Measurements from ENCODE around the gene VANGL2. TPM values are rescaled to one million over a fixed set of nuclear protein-coding genes. Genes with fewer than 3 reads are reported as not detected.

The VANGL2 gene
- total and polyA plus RNA-seq, 9 of the 15 experiments (the other 6 are each of a cell fraction or from before 2014, with no cell fraction given), result 0.28 to 4.0 (median 0.98) TPM

DNA sequence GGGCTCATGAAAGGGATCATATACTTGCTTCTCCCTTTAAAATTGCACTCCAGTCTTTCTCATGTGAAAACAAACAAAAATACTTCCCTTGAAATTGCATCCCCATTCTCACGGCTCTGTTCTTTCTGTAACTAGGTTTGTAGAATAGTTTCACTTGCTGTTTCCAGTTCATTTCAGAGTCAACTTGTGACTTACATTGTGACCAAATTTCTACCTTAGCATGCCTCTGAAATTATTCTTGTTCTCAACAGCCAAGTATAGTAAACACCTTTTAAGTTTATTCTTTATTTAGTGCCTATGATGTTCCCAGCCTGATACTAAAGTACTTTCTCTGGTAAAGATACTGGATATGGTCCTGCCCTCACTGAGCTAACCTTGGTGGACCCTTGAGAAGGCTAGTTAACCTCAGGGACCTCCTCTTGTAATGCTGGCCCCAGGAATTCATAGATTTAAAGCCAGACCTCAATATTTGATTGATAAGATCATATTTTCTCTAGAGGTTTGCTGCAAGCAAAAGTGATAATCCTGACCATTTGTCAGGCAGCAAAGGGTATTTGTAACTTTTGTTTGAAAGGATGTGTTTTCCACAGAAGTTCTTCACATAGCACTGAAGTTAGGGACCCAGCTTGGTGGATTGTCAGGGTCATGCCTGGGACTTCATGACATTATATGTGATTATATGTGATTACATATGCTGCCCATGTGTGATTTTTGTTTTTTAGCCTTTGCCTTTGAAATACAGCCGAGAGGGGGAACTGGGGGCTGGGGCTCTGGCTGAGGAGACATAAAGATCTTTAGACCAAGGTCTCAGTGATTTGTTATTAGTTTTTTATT, 29.6 kb downstream of the VANGL2 start:
- Histone ChIP-seq H3K4me3 (no peak overlapping the region), H3K9me3 (replicated peaks; ENCODE audit: control insufficient read depth, insufficient read depth, low read depth, low read length) (no peaks in the 10 kb centered on the region), H3K9ac (ENCODE audit: insufficient read depth in 1 of 2, low read depth in 2 of 2, low read length in 2 of 2) (no peak overlapping the region), H2AFZ (ENCODE audit: low read depth, low read length) (peak overlapping the region; percentile 41), H3K36me3 (ENCODE audit: control insufficient read depth, insufficient read depth, low read length) (no peaks in the 10 kb centered on the region), H4K20me1 (replicated peaks; ENCODE audit: control insufficient read depth, insufficient read depth, low read length) (no peaks in the 10 kb centered on the region), H3K9me1 (ENCODE audit: control insufficient read depth, insufficient read depth, low read length) (no peaks in the 10 kb centered on the region), H3K79me2 (ENCODE audit: control insufficient read depth, insufficient read depth, low read length) (no peaks in the 10 kb centered on the region), H3K4me1 (replicated peaks in 1 of 2; ENCODE audit: control insufficient read depth in 2 of 2, insufficient read depth in 2 of 2, low read length in 2 of 2) (peaks cover 4 to 16% of the 10 kb centered on the region in 2 experiments; a peak in 4 of 5 replicates), H3K27ac (ENCODE audit: extremely low read depth, low read depth, low read length) (peak overlapping the region; percentile 2; the same call in 1 of the 3 replicates), H3K27me3 (ENCODE audit: control insufficient read depth in 2 of 2, insufficient read depth in 2 of 2, low read length in 2 of 2) (no peaks in the 10 kb centered on the region), H3K4me2 (ENCODE audit: insufficient read depth, low read length) (no peak overlapping the region)
- BruUV-seq (replicated peaks), result no TSS peak
- POLR2A ChIA-PET, result no interaction called here
- CTCF ChIA-PET (ENCODE audit: low intra/inter-chr PET ratio), result interaction anchor here (4.1 kb wide), 1 partner anchor 177 kb away, joined by 54 read pairs; no protein-coding TSS in a partner anchor
- no peak for ATAC-seq
- 53% methylated on average over 2 of the region's 2 CpGs for WGBS (ENCODE audit: insufficient coverage, low coverage, missing lambda C conversion rate)
- peak; percentile 11 for FAIRE-seq
- in situ Hi-C loops (cut with MboI) (loop anchor here (5.0 kb wide), 2 partner anchors 177 to 252 kb away; no protein-coding TSS in a partner anchor), intact Hi-C loops (cut with micrococcal nuclease) (loop anchor here (2.0 kb wide), 1 partner anchor 111 kb away; no protein-coding TSS in a partner anchor)
- DNase-seq (ENCODE audit: extremely low read depth in 1 of 4, low spot score in 3 of 4), result no peak
- TF ChIP-seq, protein P1, sequence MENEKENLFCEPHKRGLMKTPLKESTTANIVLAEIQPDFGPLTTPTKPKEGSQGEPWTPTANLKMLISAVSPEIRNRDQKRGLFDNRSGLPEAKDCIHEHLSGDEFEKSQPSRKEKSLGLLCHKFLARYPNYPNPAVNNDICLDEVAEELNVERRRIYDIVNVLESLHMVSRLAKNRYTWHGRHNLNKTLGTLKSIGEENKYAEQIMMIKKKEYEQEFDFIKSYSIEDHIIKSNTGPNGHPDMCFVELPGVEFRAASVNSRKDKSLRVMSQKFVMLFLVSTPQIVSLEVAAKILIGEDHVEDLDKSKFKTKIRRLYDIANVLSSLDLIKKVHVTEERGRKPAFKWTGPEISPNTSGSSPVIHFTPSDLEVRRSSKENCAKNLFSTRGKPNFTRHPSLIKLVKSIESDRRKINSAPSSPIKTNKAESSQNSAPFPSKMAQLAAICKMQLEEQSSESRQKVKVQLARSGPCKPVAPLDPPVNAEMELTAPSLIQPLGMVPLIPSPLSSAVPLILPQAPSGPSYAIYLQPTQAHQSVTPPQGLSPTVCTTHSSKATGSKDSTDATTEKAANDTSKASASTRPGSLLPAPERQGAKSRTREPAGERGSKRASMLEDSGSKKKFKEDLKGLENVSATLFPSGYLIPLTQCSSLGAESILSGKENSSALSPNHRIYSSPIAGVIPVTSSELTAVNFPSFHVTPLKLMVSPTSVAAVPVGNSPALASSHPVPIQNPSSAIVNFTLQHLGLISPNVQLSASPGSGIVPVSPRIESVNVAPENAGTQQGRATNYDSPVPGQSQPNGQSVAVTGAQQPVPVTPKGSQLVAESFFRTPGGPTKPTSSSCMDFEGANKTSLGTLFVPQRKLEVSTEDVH (IDR thresholded peaks at IDR 0.05; ENCODE audit: low read depth, partially characterized antibody), result no peak
- TF ChIP-seq, protein P2, sequence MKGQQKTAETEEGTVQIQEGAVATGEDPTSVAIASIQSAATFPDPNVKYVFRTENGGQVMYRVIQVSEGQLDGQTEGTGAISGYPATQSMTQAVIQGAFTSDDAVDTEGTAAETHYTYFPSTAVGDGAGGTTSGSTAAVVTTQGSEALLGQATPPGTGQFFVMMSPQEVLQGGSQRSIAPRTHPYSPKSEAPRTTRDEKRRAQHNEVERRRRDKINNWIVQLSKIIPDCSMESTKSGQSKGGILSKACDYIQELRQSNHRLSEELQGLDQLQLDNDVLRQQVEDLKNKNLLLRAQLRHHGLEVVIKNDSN (CRISPR knock-in tag; IDR thresholded peaks at IDR 0.05), result no peak
- TF ChIP-seq FOXJ2 (tag; IDR thresholded peaks at IDR 0.05) (no peak), CCAR2 (IDR thresholded peaks at IDR 0.05; ENCODE audit: low read depth, low read length) (no peak), SMAD3 (CRISPR knock-in tag; conservative IDR thresholded peaks at IDR 0.05) (no peak), FOXJ3 (CRISPR knock-in tag; IDR thresholded peaks at IDR 0.05) (no peak), SLC30A9 (CRISPR knock-in tag; IDR thresholded peaks at IDR 0.05) (no peak), PHTF2 (CRISPR knock-in tag; IDR thresholded peaks at IDR 0.05) (no peak)
- TF ChIP-seq, protein P3, sequence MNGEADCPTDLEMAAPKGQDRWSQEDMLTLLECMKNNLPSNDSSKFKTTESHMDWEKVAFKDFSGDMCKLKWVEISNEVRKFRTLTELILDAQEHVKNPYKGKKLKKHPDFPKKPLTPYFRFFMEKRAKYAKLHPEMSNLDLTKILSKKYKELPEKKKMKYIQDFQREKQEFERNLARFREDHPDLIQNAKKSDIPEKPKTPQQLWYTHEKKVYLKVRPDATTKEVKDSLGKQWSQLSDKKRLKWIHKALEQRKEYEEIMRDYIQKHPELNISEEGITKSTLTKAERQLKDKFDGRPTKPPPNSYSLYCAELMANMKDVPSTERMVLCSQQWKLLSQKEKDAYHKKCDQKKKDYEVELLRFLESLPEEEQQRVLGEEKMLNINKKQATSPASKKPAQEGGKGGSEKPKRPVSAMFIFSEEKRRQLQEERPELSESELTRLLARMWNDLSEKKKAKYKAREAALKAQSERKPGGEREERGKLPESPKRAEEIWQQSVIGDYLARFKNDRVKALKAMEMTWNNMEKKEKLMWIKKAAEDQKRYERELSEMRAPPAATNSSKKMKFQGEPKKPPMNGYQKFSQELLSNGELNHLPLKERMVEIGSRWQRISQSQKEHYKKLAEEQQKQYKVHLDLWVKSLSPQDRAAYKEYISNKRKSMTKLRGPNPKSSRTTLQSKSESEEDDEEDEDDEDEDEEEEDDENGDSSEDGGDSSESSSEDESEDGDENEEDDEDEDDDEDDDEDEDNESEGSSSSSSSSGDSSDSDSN (IDR thresholded peaks at IDR 0.05; ENCODE audit: borderline replicate concordance in 1 of 2, low read depth in 2 of 2, low read length in 2 of 2), result no peak
- TF ChIP-seq, protein P4, sequence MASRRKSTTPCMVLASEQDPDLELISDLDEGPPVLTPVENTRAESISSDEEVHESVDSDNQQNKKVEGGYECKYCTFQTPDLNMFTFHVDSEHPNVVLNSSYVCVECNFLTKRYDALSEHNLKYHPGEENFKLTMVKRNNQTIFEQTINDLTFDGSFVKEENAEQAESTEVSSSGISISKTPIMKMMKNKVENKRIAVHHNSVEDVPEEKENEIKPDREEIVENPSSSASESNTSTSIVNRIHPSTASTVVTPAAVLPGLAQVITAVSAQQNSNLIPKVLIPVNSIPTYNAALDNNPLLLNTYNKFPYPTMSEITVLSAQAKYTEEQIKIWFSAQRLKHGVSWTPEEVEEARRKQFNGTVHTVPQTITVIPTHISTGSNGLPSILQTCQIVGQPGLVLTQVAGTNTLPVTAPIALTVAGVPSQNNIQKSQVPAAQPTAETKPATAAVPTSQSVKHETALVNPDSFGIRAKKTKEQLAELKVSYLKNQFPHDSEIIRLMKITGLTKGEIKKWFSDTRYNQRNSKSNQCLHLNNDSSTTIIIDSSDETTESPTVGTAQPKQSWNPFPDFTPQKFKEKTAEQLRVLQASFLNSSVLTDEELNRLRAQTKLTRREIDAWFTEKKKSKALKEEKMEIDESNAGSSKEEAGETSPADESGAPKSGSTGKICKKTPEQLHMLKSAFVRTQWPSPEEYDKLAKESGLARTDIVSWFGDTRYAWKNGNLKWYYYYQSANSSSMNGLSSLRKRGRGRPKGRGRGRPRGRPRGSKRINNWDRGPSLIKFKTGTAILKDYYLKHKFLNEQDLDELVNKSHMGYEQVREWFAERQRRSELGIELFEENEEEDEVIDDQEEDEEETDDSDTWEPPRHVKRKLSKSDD (conservative IDR thresholded peaks at IDR 0.05; ENCODE audit: low read length), result no peak
- TF ChIP-seq, protein P5, sequence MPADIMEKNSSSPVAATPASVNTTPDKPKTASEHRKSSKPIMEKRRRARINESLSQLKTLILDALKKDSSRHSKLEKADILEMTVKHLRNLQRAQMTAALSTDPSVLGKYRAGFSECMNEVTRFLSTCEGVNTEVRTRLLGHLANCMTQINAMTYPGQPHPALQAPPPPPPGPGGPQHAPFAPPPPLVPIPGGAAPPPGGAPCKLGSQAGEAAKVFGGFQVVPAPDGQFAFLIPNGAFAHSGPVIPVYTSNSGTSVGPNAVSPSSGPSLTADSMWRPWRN (IDR thresholded peaks at IDR 0.05; ENCODE audit: low read depth), result no peak

Measured in K562 (cell line).